Mesenteric fat pad (tissue), 1 donor: ENCODE measurements around the gene ZNF488. TPM values are rescaled to one million over a fixed set of nuclear protein-coding genes. Genes with fewer than 3 reads are reported as not detected.
A peak's percentile ranks its signal among the peaks of the same experiment; 100 is the strongest.

Experiments
- DNase-seq: peaks from one replicate; pipeline ENCODE4 v3.0.0-alpha.2; 2020; ENCODE audit warnings: low spot score
- total RNA-seq: library from RNA; stranded (reverse); fragmentation: NEBNext Ultra II Directional; extraction: Animal tissue kit (Norgen Biotek cat#: 25700); gene quantifications from one replicate; pipeline ENCODE4 v1.2.1, GENCODE V29; 2021
- donor health status: DM: yes; HTN: yes; CAD: no.

ZNF488 gene
- total RNA-seq, 1 donor from 2014 or later = 0.10 TPM

GRCh38 chr10:47410271-47410670 lies 26.2 kb upstream of the ZNF488 start:
- no peak for DNase-seq

- DNase-seq = no peak
Measured at GRCh38 chr10:47409866-47410256, 25.8 kb upstream of the ZNF488 start.

GRCh38 chr10:47409171-47409865 lies 25.2 kb upstream of the ZNF488 start:
- DNase-seq = peak; percentile 88

- DNase-seq = no peak
Measured at GRCh38 chr10:47408606-47409005, 24.5 kb upstream of the ZNF488 start.

- DNase-seq = peak; percentile 71
Measured at GRCh38 chr10:47406870-47407691, 23.0 kb upstream of the ZNF488 start.

GRCh38 chr10:47406548-47406869 lies 22.4 kb upstream of the ZNF488 start:
- no peak for DNase-seq

GRCh38 chr10:47405857-47406547 lies 21.9 kb upstream of the ZNF488 start:
- DNase-seq = peak; percentile 82

GRCh38 chr10:47404937-47405336 lies 20.8 kb upstream of the ZNF488 start:
- DNase-seq = no peak

GRCh38 chr10:47404446-47404845 lies 20.4 kb upstream of the ZNF488 start:
- no peak for DNase-seq

- peak; percentile 59 for DNase-seq
Measured at GRCh38 chr10:47403446-47404318, 19.6 kb upstream of the ZNF488 start.

- DNase-seq = peak; percentile 67
Measured at GRCh38 chr10:47402641-47403301, 18.7 kb upstream of the ZNF488 start.

- peak; percentile 75 for DNase-seq
Measured at GRCh38 chr10:47401874-47402640, 18.0 kb upstream of the ZNF488 start.

- no peak for DNase-seq
Measured at GRCh38 chr10:47401210-47401609, 17.1 kb upstream of the ZNF488 start.

- DNase-seq = no peak
Measured at GRCh38 chr10:47400786-47401185, 16.7 kb upstream of the ZNF488 start.

GRCh38 chr10:47400251-47400650 lies 16.2 kb upstream of the ZNF488 start:
- no peak for DNase-seq

- no peak for DNase-seq
Measured at GRCh38 chr10:47397256-47397655, 13.2 kb upstream of the ZNF488 start.

- DNase-seq = no peak
Measured at GRCh38 chr10:47396311-47396717, 12.2 kb upstream of the ZNF488 start.

GRCh38 chr10:47389619-47390018 lies 5.5 kb upstream of the ZNF488 start:
- DNase-seq = no peak

GRCh38 chr10:47388879-47389278 lies 4.8 kb upstream of the ZNF488 start:
- no peak for DNase-seq

- peak; percentile 28 for DNase-seq
Measured at GRCh38 chr10:47386104-47386503, 2.0 kb upstream of the ZNF488 start.
